D721Med (cell line): ENCODE results near the gene SEMA6A.
"Not testable (repeated sequence)": the region's sequence is repeated elsewhere in the genome, so short reads cannot be mapped to it uniquely, and the experiment has no call there.

Source experiments
- DNase-seq: peaks from one replicate; pipeline ENCODE4 v3.0.0; 2011; ENCODE audit warnings: low spot score; ENCODE audit not compliant: insufficient read length
- FAIRE-seq: peaks from 2 replicates; lab custom pipeline; 2011; peaks lifted over from hg19 to GRCh38; lab: Jason Lieb, UNC
- CTCF ChIP-seq: IDR thresholded peaks from 2 replicates; pipeline ENCODE4 v1.5.1; 2012; ENCODE audit warnings: mild to moderate bottlenecking, control low read depth; ENCODE audit not compliant: insufficient read depth; ENCODE audit errors: missing control alignments

SEMA6A gene

GRCh38 chr5:116528519-116529234 is 45.9 kb downstream of the SEMA6A start:
- FAIRE-seq (no peak), DNase-seq (no peak)
- TF ChIP-seq CTCF = no peak

- FAIRE-seq = no peak
- no peak for TF ChIP-seq CTCF
- DNase-seq = no peak
These were observed 47.0 kb downstream of the SEMA6A start for GRCh38 chr5:116527582-116527981.

DNA sequence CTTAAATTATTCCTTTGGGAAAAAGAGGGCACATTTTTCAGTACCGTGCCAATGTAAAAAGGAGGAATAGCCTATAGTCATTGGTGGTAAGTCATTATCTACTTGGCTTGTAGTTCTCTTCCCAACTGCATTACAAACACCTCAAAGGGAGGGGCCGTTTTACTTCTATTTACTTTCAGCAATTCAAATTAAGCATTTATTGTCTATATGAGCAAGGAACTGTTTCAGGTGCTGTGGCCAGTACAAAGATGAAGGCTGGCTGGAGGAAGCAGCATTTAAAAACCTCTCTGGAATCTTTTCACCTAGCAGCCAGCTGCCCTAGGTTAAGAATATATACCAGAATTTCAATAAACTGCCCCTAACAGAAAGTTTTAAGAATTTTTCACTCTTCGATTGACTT is 48.9 kb downstream of the SEMA6A start:
- no peak for TF ChIP-seq CTCF
- DNase-seq (no peak), FAIRE-seq (no peak)

DNA sequence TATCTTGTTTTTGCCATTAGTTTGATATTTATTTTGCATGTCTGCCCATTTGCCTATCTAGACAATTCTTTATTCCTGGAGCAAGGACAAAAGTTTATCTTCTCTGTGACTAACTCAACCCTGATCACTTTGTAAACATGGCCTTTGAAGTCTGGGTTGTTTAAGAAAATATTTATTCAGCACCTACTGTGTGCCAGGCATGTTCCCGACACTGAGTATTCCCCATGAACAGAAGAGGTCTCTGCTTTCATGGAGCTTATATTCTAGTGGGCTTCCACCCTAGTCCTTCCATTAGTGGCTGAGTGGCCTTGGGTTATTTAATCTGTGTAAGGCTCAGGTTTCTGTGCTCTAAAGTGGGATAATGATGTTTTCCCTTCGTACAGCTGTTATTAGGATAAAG is 49.7 kb downstream of the SEMA6A start:
- TF ChIP-seq CTCF = no peak
- DNase-seq = no peak
- FAIRE-seq = no peak

- no peak for DNase-seq
- TF ChIP-seq CTCF = no peak
- FAIRE-seq = no peak
These were observed 50.3 kb downstream of the SEMA6A start for GRCh38 chr5:116524051-116524904.

DNA sequence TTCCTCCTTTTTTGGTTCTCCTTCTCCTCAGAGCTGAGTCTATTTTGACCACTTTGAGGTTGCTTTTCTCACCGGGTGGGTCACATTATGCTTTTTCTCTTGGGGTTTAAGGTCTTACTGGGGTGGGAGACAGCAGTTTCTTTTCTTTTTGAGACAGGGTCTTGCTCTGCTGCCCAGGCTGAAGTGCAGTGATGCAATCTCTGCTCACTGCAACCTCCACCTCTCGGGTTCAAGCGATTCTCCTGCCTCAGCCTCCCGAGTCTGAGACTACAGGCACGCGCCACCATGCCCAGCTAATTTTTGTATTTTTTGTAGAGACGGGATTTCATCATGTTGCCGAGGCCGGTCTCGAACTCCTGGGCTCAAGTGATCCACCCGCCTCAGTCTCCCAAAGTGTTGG is 51.4 kb downstream of the SEMA6A start:
- DNase-seq, FAIRE-seq: not testable (repeated sequence)

GRCh38 chr5:116522356-116523136 is 52.1 kb downstream of the SEMA6A start:
- no peak for FAIRE-seq
- DNase-seq = no peak
- TF ChIP-seq CTCF = no peak
